Neural cell (in vitro differentiated cells): ENCODE data around the gene NRCAM. TPM values are rescaled to one million over a fixed set of nuclear protein-coding genes. Genes with fewer than 3 reads are reported as not detected.

Experiments
- H2AFZ ChIP-seq: fragments of 200-600, 300-800 bp; sonication (generic), shearing (Covaris generic); 2 replicates; pipeline ENCODE4 v1.6.0; 2014; ENCODE audit warnings: low read depth, mild to moderate bottlenecking, antibody characterized with exemption, low read length, moderate library complexity
- H3F3A ChIP-seq: fragments of 200-600 bp; shearing (Covaris generic); 2 replicates; pipeline ENCODE4 v1.6.1; 2016; ENCODE audit warnings: mild to moderate bottlenecking, moderate library complexity, mixed read lengths, antibody characterized with exemption, low read length; ENCODE audit not compliant: insufficient read depth, poor library complexity, severe bottlenecking
- H3K27ac ChIP-seq: fragments of 200-600, 300-800 bp; sonication (generic), shearing (Covaris generic); 2 replicates; pipeline ENCODE4 v1.5.1; 2014; ENCODE audit warnings: mild to moderate bottlenecking, low read length, moderate library complexity
- H3K27me3 ChIP-seq: fragments of 300-800, 200-600 bp; sonication (generic), shearing (Covaris generic); 2 replicates; pipeline ENCODE4 v1.6.0; 2014; ENCODE audit warnings: mild to moderate bottlenecking, low read depth, low read length, moderate library complexity; ENCODE audit not compliant: insufficient read depth
- H3K36me3 ChIP-seq: fragments of 300-800, 200-600 bp; sonication (generic), shearing (Covaris generic); 2 replicates; pipeline ENCODE4 v1.5.1; 2014; ENCODE audit warnings: mild to moderate bottlenecking, antibody characterized with exemption, low read length, moderate library complexity; ENCODE audit not compliant: insufficient read depth
- H3K4me2 ChIP-seq: fragments of 300-800, 200-600 bp; sonication (generic), shearing (Covaris generic); 2 replicates; pipeline ENCODE4 v1.6.0; 2014; ENCODE audit warnings: mild to moderate bottlenecking, low read length
- H3K4me3 ChIP-seq: fragments of 300-800, 200-600 bp; sonication (generic), shearing (Covaris generic); 2 replicates; pipeline ENCODE4 v1.5.1; 2014; ENCODE audit warnings: mild to moderate bottlenecking, low read length, moderate library complexity
- H3K79me2 ChIP-seq: fragments of 200-600 bp; shearing (Covaris generic); replicated peaks from 2 replicates; pipeline ENCODE4 v1.6.0; 2014; ENCODE audit warnings: mild to moderate bottlenecking, low read length, moderate library complexity; ENCODE audit not compliant: insufficient read depth
- H3K9ac ChIP-seq: fragments of 300-800, 200-600 bp; sonication (generic), shearing (Covaris generic); 2 replicates; pipeline ENCODE4 v1.6.1; 2016; ENCODE audit warnings: mild to moderate bottlenecking, low read length, mixed read lengths
- H3K9me2 ChIP-seq: fragments of 200-600 bp; shearing (Covaris generic); 2 replicates; pipeline ENCODE4 v1.6.1; 2016; ENCODE audit warnings: mild to moderate bottlenecking, low read length, mixed read lengths; ENCODE audit not compliant: insufficient read depth
- H3K9me3 ChIP-seq: fragments of 200-600, 300-800 bp; sonication (generic), shearing (Covaris generic); 2 replicates; pipeline ENCODE4 v1.6.1; 2016; ENCODE audit warnings: mild to moderate bottlenecking, mixed run types, low read length, moderate library complexity, mixed read lengths
- H4K20me1 ChIP-seq: fragments of 200-600 bp; shearing (Covaris generic); 2 replicates; pipeline ENCODE4 v1.6.1; 2016; ENCODE audit warnings: mild to moderate bottlenecking, mixed run types; ENCODE audit not compliant: insufficient read depth
- EP300 ChIP-seq: fragments of 450-650 bp; conservative IDR thresholded peaks from 2 replicates; pipeline ENCODE4 v1.6.1; 2014; ENCODE audit warnings: antibody characterized with exemption, mild to moderate bottlenecking, moderate library complexity; ENCODE audit not compliant: poor library complexity, severe bottlenecking
- EZH2 ChIP-seq: fragments of 200-600, 300-800 bp; shearing (Covaris generic), sonication (generic); IDR thresholded peaks from 2 replicates; pipeline ENCODE4 v1.6.1; 2014; ENCODE audit warnings: antibody characterized with exemption, low read length, borderline replicate concordance, mild to moderate bottlenecking; ENCODE audit not compliant: insufficient read depth, poor library complexity, severe bottlenecking
- MXI1 ChIP-seq: fragments of 450-650 bp; conservative IDR thresholded peaks from 2 replicates; pipeline ENCODE4 v1.6.1; 2014; ENCODE audit warnings: antibody characterized with exemption, mild to moderate bottlenecking; ENCODE audit not compliant: poor library complexity, severe bottlenecking
- POLR2AphosphoS5 ChIP-seq: IDR thresholded peaks from 2 replicates; pipeline ENCODE4 v1.6.1; 2012
- RAD21 ChIP-seq: fragments of 450-650 bp; conservative IDR thresholded peaks from 2 replicates; pipeline ENCODE4 v1.6.1; 2014; ENCODE audit warnings: antibody characterized with exemption, mild to moderate bottlenecking, moderate library complexity
- SMC3 ChIP-seq: fragments of 450-650 bp; conservative IDR thresholded peaks from 2 replicates; pipeline ENCODE4 v1.6.1; 2014; ENCODE audit warnings: antibody characterized with exemption, mild to moderate bottlenecking, moderate library complexity; ENCODE audit not compliant: poor library complexity
- TAF1 ChIP-seq: IDR thresholded peaks from 2 replicates; pipeline ENCODE4 v1.6.1; 2012; ENCODE audit warnings: low read depth
- polyA plus RNA-seq: library from polyadenylated mRNA; depleted of rRNA; stranded (reverse); fragments of >200 nt; gene quantifications from 2 replicates; pipeline ENCODE4 v1.2.3, GENCODE V29; 2014
- TF ChIP-seq, protein P1 (sequence below): IDR thresholded peaks from 2 replicates; pipeline ENCODE4 v1.6.1; 2012; ENCODE audit warnings: borderline replicate concordance
- TF ChIP-seq, protein P2 (sequence below): fragments of 450-650 bp; IDR thresholded peaks from 2 replicates; pipeline ENCODE4 v1.5.1; 2014; ENCODE audit warnings: antibody characterized with exemption, mild to moderate bottlenecking, moderate library complexity; ENCODE audit not compliant: poor library complexity, severe bottlenecking

The NRCAM gene
- polyA plus RNA-seq, 1 donor from 2014 or later: 90.9 TPM

DNA sequence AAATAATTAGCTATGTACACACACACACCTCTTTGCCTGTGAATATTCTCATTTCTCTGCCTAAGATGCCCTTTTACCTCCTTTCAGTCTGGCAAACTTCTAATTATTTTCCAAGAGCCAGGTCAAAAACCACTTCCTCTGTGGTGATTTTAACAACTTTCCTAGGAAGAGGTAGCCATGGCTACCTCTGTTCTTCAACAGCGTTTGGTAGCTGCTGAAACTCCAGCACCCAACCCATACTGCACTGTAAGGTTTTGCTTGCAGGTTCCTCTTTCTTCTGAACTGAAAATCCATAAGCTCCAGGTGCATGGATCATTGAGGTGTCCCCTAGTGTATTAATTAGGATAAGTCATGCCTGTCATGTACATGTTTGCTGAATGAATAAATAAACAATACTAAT, 25.6 kb downstream of the NRCAM start:
- no peak overlapping the region for H3K4me3 ChIP-seq
- H3K27ac ChIP-seq: no peak overlapping the region
- no peak overlapping the region for H2AFZ ChIP-seq
- H4K20me1 ChIP-seq: no peaks in the 10 kb centered on the region
- no peak overlapping the region for H3K4me2 ChIP-seq
- no peaks in the 10 kb centered on the region for H3K27me3 ChIP-seq
- no peak overlapping the region for H3K9ac ChIP-seq
- H3K36me3 ChIP-seq: no peaks in the 10 kb centered on the region
- TF ChIP-seq RAD21 (no peak), EZH2 (no peak), POLR2AphosphoS5 (no peak), EP300 (no peak), MXI1 (no peak), TAF1 (no peak), SMC3 (no peak)
- TF ChIP-seq, protein P1, sequence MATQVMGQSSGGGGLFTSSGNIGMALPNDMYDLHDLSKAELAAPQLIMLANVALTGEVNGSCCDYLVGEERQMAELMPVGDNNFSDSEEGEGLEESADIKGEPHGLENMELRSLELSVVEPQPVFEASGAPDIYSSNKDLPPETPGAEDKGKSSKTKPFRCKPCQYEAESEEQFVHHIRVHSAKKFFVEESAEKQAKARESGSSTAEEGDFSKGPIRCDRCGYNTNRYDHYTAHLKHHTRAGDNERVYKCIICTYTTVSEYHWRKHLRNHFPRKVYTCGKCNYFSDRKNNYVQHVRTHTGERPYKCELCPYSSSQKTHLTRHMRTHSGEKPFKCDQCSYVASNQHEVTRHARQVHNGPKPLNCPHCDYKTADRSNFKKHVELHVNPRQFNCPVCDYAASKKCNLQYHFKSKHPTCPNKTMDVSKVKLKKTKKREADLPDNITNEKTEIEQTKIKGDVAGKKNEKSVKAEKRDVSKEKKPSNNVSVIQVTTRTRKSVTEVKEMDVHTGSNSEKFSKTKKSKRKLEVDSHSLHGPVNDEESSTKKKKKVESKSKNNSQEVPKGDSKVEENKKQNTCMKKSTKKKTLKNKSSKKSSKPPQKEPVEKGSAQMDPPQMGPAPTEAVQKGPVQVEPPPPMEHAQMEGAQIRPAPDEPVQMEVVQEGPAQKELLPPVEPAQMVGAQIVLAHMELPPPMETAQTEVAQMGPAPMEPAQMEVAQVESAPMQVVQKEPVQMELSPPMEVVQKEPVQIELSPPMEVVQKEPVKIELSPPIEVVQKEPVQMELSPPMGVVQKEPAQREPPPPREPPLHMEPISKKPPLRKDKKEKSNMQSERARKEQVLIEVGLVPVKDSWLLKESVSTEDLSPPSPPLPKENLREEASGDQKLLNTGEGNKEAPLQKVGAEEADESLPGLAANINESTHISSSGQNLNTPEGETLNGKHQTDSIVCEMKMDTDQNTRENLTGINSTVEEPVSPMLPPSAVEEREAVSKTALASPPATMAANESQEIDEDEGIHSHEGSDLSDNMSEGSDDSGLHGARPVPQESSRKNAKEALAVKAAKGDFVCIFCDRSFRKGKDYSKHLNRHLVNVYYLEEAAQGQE: no peak
- TF ChIP-seq, protein P2, sequence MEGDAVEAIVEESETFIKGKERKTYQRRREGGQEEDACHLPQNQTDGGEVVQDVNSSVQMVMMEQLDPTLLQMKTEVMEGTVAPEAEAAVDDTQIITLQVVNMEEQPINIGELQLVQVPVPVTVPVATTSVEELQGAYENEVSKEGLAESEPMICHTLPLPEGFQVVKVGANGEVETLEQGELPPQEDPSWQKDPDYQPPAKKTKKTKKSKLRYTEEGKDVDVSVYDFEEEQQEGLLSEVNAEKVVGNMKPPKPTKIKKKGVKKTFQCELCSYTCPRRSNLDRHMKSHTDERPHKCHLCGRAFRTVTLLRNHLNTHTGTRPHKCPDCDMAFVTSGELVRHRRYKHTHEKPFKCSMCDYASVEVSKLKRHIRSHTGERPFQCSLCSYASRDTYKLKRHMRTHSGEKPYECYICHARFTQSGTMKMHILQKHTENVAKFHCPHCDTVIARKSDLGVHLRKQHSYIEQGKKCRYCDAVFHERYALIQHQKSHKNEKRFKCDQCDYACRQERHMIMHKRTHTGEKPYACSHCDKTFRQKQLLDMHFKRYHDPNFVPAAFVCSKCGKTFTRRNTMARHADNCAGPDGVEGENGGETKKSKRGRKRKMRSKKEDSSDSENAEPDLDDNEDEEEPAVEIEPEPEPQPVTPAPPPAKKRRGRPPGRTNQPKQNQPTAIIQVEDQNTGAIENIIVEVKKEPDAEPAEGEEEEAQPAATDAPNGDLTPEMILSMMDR: no peak
- H3K9me2 ChIP-seq: no peaks in the 10 kb centered on the region
- H3K9me3 ChIP-seq: no peaks in the 10 kb centered on the region
- H3F3A ChIP-seq: no peaks in the 10 kb centered on the region
- peaks cover 41% of the 10 kb centered on the region for H3K79me2 ChIP-seq

DNA sequence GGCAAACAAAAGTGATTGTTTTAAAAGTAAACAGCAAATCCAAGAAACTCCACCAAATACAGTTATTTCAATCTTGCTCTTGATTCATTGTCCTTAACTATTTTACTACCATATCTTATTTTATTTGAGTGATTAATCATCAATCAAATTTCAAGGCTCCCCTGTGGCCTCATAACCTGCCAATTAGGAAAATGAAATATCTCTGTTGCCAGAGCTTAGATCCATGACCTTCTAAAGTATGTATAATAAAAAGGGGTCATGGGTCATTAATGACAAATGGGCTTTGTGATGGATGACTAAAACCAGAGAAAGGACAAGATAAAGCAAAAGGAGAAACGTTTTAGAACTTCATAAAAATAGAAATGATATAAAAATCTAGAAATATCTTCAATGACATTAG, 28.5 kb downstream of the NRCAM start:
- H3K27me3 ChIP-seq: no peaks in the 10 kb centered on the region
- no peak overlapping the region for H3K27ac ChIP-seq
- no peaks in the 10 kb centered on the region for H3K9me3 ChIP-seq
- no peaks in the 10 kb centered on the region for H4K20me1 ChIP-seq
- no peak overlapping the region for H2AFZ ChIP-seq
- H3K9ac ChIP-seq: no peak overlapping the region
- H3K4me2 ChIP-seq: no peak overlapping the region
- TF ChIP-seq EP300 (no peak), RAD21 (no peak), EZH2 (no peak), MXI1 (no peak), POLR2AphosphoS5 (no peak), TAF1 (no peak), SMC3 (no peak)
- TF ChIP-seq, protein P1: no peak
- TF ChIP-seq, protein P2: no peak
- H3K4me3 ChIP-seq: no peak overlapping the region
- no peaks in the 10 kb centered on the region for H3F3A ChIP-seq
- H3K9me2 ChIP-seq: no peaks in the 10 kb centered on the region
- H3K79me2 ChIP-seq: peaks cover 30% of the 10 kb centered on the region
- no peaks in the 10 kb centered on the region for H3K36me3 ChIP-seq
